ENCODE data around the gene CLHC1.
"Not testable (repeated sequence)": the region's sequence is repeated elsewhere in the genome, so short reads cannot be mapped to it uniquely, and the experiment has no call there.

CLHC1 gene

GRCh38 chr2:55152475-55153412 is 79.3 kb downstream of the CLHC1 start:
- no peak for DNase-seq

GRCh38 chr2:55151733-55152433 is 80.2 kb downstream of the CLHC1 start:
- no peak for DNase-seq

GRCh38 chr2:55150834-55151233 is 81.3 kb downstream of the CLHC1 start:
- DNase-seq: no peak

- DNase-seq: no peak
Measured at GRCh38 chr2:55148269-55148668, 83.8 kb downstream of the CLHC1 start.

- no peak for DNase-seq
Measured at GRCh38 chr2:55147531-55147930, 84.6 kb downstream of the CLHC1 start.

- DNase-seq: no peak
Measured at GRCh38 chr2:55147041-55147440, 85.1 kb downstream of the CLHC1 start.

- no peak for DNase-seq
Measured at GRCh38 chr2:55146263-55146662, 85.8 kb downstream of the CLHC1 start.

GRCh38 chr2:55144922-55145820 is 86.9 kb downstream of the CLHC1 start:
- DNase-seq: no peak

- DNase-seq: not testable (repeated sequence)
Measured at GRCh38 chr2:55143706-55144105, 88.4 kb downstream of the CLHC1 start.

GRCh38 chr2:55142518-55142917 is 89.6 kb downstream of the CLHC1 start:
- no peak for DNase-seq

- no peak for DNase-seq
Measured at GRCh38 chr2:55141572-55142413, 90.3 kb downstream of the CLHC1 start.

GRCh38 chr2:55140316-55141219 is 91.5 kb downstream of the CLHC1 start:
- DNase-seq: no peak

- DNase-seq: no peak
Measured at GRCh38 chr2:55139305-55139704, 92.8 kb downstream of the CLHC1 start.

GRCh38 chr2:55138882-55139229 is 93.2 kb downstream of the CLHC1 start:
- no peak for DNase-seq

- DNase-seq: no peak
Measured at GRCh38 chr2:55138014-55138881, 93.8 kb downstream of the CLHC1 start.

GRCh38 chr2:55137024-55137958 is 94.8 kb downstream of the CLHC1 start:
- no peak for DNase-seq

- no peak for DNase-seq
Measured at GRCh38 chr2:55136138-55136541, 96.0 kb downstream of the CLHC1 start.

GRCh38 chr2:55135491-55135890 is 96.6 kb downstream of the CLHC1 start:
- DNase-seq: no peak

- no peak for DNase-seq
Measured at GRCh38 chr2:55134316-55134706, 97.8 kb downstream of the CLHC1 start.
